ENCODE data around the gene COL3A1.

DNA sequence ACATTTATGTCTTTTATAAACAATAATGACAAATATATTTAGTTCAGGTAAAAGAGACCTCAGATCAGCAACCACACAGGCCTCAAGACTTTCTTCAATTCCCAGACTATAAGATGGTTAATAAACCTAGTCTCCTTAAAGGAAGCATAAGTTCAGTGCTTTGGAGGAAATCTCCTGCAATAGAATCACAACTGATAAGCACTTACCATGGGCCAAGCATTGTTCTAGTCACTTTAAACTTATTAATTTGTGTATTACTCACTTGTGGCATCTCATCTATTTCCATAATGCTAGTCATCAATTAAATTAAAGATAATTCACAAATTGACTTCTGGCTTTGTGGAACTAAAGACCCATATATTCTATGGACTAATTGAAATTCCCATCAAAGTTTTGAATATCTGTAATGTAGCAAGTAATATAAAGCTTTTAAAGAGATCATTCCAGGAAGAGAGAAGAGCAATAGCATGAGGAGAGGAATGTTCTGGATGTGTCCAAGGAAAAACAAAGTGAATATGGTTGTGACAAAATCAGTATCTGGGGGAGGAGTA lies 42.2 kb downstream of the COL3A1 start:
- TF ChIP-seq BACH1 (IDR thresholded peaks at IDR 0.05; ENCODE audit: low read length): no peak
- TF ChIP-seq CHD2 (IDR thresholded peaks at IDR 0.05; ENCODE audit: low read length): no peak
- TF ChIP-seq, protein P1, sequence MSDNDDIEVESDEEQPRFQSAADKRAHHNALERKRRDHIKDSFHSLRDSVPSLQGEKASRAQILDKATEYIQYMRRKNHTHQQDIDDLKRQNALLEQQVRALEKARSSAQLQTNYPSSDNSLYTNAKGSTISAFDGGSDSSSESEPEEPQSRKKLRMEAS (IDR thresholded peaks at IDR 0.05): no peak
- no peak for TF ChIP-seq NRF1 (IDR thresholded peaks at IDR 0.05; ENCODE audit: low read depth, low read length)
- TF ChIP-seq, protein P2, sequence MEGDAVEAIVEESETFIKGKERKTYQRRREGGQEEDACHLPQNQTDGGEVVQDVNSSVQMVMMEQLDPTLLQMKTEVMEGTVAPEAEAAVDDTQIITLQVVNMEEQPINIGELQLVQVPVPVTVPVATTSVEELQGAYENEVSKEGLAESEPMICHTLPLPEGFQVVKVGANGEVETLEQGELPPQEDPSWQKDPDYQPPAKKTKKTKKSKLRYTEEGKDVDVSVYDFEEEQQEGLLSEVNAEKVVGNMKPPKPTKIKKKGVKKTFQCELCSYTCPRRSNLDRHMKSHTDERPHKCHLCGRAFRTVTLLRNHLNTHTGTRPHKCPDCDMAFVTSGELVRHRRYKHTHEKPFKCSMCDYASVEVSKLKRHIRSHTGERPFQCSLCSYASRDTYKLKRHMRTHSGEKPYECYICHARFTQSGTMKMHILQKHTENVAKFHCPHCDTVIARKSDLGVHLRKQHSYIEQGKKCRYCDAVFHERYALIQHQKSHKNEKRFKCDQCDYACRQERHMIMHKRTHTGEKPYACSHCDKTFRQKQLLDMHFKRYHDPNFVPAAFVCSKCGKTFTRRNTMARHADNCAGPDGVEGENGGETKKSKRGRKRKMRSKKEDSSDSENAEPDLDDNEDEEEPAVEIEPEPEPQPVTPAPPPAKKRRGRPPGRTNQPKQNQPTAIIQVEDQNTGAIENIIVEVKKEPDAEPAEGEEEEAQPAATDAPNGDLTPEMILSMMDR (IDR thresholded peaks at IDR 0.05; ENCODE audit: control extremely low read depth in 1 of 3, insufficient read depth in 1 of 3, low read depth in 1 of 3, low read length in 3 of 3): no peak
- TF ChIP-seq, protein P3, sequence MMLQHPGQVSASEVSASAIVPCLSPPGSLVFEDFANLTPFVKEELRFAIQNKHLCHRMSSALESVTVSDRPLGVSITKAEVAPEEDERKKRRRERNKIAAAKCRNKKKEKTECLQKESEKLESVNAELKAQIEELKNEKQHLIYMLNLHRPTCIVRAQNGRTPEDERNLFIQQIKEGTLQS (IDR thresholded peaks at IDR 0.05; ENCODE audit: insufficient read depth, low read depth, low read length): no peak
- TF ChIP-seq, protein P4, sequence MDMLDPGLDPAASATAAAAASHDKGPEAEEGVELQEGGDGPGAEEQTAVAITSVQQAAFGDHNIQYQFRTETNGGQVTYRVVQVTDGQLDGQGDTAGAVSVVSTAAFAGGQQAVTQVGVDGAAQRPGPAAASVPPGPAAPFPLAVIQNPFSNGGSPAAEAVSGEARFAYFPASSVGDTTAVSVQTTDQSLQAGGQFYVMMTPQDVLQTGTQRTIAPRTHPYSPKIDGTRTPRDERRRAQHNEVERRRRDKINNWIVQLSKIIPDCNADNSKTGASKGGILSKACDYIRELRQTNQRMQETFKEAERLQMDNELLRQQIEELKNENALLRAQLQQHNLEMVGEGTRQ (IDR thresholded peaks at IDR 0.05; ENCODE audit: low read length): no peak
- TF ChIP-seq SIN3A (conservative IDR thresholded peaks at IDR 0.05 in 1 of 2, IDR thresholded peaks at IDR 0.05 in 1 of 2; ENCODE audit: low read depth in 1 of 2, low read length in 2 of 2): no peak

All from H1 (cell line).